Stimulated activated CD4-positive, alpha-beta T cell treated with anti-CD3 and anti-CD28 coated beads, TNF-alpha, amount 100 ng/mL, for 24 hours (primary cell): ENCODE data around the gene FSIP1.

Experiments
- DNase-seq, 3 experiments: peaks; one replicate each; pipeline ENCODE4 v3.0.0-alpha.2; 2020; ENCODE audit warnings: low read depth in 3 of 3

The FSIP1 gene

DNA sequence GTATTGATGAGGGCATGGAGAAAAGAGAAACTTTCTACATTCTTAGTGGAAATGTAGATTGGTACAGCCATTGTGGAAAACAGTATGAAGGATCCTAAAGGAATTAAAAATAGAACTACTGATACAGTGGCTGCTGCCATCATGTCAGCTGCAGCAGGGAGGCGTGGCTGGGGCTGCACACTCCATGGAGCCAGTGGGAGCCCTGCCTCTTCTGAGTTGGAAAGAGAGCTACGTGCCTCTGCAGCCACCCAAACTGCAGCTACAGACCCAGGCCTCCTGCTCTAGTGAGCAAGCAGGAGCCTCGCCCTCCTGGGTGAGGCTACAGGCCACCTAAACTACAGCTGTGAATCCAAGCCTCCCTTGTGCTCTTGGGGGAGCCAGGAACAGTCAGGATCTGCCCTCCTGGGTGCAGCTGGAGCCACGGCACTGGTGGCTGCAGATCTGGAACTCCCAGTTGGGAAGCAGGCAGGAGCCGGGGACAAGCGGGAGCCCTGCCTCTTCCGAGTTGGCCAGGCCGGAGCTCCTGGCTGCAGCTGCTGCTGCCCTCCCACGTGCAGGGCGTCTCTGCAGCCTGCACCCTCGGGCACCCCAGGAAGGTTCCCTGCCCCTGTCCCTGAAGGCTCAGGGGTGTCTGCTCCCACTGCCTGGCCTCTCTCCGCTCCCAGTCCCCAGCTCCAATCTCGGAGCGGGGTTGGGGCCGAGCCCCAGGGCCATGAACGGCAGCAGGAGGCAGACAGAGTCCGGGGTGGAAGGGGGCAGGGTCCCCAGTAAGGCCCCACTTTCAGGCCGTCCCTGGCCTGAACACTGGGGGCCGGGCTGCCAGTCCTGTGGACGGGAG, 137.3 kb downstream of the FSIP1 start:
- no peak for DNase-seq

DNA sequence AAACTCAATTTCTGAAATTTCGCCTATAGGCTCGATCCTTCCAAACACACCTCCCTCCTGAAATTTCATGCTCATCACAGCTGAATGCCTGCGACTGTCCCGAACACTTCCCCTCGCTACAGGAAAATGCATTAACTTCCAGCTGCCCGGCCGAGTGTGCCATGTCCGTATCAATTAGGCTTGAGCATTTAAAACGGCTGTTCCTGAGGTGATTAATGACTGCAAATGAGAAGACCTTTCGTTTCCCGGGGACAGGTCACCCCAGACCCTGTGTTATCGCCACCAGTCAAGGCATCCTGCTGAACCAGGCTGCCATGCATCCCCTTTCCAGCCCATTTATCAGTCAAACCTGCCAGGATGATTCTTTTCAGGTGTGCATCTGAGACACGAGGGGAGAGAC, 138.5 kb downstream of the FSIP1 start:
- DNase-seq: no peak

- no peak for DNase-seq
Observed at GRCh38 chr15:39643727-39644126, 138.9 kb downstream of the FSIP1 start.

GRCh38 chr15:39642011-39642640, 140.5 kb downstream of the FSIP1 start:
- no peak for DNase-seq

DNA sequence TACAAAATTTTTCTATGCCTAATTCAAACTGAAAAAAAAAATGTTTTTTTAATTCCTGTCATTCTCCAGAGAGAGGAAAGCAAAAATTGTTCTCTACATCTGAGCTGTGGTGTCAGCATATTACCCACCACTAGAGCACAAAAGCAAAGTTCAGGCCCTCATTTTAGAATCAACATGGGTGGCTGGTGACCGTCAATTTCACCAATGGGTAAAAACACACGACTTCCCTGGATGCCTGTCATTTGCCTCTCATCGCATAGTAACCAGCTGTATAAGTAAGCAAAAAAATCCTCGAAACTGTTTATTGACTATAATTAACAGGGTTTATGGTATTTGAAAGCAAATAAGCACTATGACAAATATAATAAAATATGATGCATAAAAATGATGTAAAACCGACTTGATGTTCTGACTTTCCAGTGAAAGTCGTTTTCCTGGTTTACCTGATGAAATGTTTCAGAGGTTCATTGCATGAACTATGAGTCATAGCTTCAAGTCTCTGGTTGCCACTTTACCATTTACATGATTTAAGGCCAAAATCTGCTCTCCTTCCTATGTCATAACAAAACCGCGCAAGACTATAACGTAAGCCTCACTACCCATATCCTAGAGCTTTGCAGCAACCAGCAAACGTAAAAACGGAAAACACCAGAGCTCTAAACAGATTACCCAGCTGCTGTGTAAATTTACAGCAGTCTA, 141.3 kb downstream of the FSIP1 start:
- DNase-seq: no peak

DNA sequence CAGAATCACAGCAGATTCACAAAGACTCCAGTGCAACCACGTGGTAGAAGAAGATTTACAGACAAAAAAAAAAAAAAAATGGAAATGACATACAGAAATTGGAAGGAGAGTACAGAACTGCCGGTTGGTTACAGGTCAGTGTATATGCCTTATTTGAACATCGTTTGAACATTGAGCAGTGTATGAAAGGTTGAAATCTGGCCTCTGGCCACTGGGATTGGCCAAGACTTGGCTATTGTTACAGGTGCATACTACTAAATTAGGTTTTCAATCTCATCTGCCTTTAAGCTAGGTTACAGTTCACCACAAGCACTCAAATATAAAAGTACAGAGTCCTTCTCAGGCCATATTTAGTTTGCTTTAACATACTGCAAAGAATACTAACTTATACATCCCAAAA, 142.0 kb downstream of the FSIP1 start:
- DNase-seq: no peak

GRCh38 chr15:39639037-39639436, 143.6 kb downstream of the FSIP1 start:
- DNase-seq: no peak

DNA sequence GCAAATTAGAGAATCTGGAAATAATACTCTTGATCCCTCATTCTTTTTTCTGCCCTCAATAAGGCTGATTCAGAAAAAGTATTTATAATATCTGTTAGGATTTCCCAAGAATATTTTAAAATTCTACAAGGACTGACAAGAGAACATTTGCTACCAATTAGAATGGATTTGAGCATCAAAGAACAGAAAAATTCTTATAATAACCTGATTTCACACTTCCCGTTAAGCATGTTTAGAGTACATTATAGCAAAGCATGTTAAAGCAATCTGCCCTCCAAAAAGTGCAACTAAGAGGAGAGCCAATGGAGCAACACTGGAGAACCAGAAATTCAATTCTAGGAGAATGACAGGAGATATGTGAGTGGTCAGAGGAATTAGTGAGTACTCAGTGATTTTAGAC, 144.6 kb downstream of the FSIP1 start:
- DNase-seq: no peak

GRCh38 chr15:39631357-39631756, 151.3 kb downstream of the FSIP1 start:
- no peak for DNase-seq

DNA sequence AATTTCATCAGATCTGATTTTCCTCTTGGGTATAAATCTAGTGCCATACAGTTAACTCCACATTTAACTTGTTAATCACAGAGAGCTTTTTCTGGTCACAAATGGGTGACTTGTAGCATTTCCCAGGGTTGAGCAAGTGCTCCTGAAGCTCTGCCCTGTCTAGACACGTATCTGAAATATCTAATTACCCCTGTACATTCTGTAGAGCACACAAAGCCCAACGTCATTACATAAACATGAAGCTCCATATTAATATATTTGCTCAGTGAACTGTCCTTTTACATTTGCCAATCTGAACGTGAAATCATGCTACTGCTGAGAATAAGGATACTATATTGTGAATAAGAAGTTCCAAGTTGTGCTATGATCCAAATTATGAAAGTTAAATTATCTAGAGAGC, 152.7 kb downstream of the FSIP1 start:
- DNase-seq: no peak

- peak in 2 of 3 experiments; percentile 32 to 52 for DNase-seq
Observed at GRCh38 chr15:39629371-39629770, 153.3 kb downstream of the FSIP1 start.

GRCh38 chr15:39628546-39629257, 153.9 kb downstream of the FSIP1 start:
- DNase-seq: no peak

- no peak for DNase-seq
Observed at GRCh38 chr15:39628144-39628508, 154.5 kb downstream of the FSIP1 start.

DNA sequence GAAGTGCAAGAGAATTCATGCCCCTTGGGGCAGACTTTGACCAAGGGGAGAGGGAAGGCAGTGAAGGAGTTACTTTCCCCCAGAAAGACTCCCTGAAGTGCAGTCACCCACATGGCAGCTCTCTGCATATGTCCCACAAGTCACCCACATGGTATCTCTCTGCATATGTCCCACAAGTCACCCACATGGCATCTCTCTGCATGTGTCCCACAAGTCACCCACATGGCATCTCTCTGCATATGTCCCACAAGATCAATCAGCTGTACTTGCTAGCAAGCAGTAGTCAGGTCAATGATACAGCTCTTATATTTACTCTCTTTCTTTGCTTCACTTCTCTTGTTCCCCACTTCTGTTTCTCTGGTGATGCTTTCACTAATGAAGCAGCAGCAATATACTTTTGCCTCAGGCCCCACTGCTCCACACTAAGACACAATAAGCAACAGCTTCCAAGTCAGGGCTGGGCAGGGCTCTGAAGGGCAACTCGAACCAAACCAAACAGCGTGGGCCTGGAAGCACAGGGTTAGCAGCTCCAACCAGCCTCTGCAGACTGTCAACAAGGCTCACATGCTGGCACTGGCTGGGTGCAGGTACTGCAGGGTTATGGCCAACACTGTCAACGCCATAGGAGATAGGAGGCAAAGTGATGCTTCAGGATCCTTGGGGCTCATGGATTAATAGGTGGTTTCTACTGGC, 155.0 kb downstream of the FSIP1 start:
- DNase-seq: no peak

GRCh38 chr15:39625856-39626255, 156.8 kb downstream of the FSIP1 start:
- DNase-seq: no peak

GRCh38 chr15:39625451-39625850, 157.2 kb downstream of the FSIP1 start:
- DNase-seq: no peak

GRCh38 chr15:39624806-39625205, 157.8 kb downstream of the FSIP1 start:
- peak in 2 of 3 experiments; percentile 21 to 28 for DNase-seq

DNA sequence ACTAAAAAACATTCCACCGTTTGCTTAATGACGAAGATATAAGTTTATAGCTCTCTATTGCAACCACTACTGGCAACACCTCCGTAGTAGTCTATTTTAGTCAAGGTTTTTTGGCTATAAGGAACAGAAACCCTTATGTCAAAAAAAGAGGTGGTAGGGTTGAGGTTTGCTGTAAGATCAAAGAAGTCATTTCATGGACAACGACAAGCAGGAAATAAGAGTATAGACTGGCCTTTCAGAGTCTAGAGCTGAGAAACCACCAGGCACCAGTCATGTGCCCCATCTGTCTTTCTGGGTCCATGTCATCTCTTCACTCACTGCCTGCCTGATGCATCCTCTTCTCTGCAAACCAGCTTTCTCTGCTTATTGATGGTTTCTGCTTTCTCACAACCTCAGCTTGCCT, 159.1 kb downstream of the FSIP1 start:
- DNase-seq: no peak

DNA sequence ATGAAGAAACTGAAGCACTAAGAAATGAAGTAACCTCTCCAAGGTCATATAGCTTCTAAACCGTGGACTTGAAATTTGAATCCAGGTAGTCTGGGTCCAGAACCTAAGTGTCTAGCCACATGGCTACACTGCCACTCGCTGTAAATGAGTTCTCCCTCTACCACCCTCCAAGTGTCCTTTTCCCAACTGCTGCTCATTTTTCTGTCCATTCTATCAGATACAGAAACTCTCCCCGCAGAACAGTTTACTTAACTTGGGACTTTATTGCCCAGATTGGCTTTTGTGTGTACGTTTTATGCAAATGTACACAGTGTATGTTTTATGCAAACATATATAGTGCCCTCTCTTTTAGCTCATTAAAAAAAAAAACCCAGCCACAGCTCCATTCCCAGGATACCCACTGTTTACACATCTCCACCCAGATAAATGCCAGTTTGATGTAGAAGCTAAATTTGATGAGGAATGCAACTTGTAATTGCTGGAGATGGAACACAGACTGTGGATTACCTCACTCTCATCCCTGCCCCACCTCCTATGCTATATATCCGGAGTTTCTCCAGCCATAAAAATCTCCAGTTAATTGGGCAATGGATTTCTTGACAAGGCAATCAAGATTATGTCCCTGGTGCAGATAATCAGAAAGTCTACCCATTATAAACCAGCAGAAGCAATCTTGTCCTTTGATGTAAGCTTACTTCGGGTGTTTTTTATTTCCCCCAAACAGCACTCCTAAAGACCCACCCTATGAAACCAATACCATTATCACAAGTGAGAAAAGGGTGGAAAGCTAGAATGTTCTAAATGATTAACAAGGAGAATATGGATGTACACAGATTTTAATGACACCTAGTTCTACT, 159.8 kb downstream of the FSIP1 start:
- no peak for DNase-seq

- no peak for DNase-seq
Observed at GRCh38 chr15:39621976-39622375, 160.7 kb downstream of the FSIP1 start.

DNA sequence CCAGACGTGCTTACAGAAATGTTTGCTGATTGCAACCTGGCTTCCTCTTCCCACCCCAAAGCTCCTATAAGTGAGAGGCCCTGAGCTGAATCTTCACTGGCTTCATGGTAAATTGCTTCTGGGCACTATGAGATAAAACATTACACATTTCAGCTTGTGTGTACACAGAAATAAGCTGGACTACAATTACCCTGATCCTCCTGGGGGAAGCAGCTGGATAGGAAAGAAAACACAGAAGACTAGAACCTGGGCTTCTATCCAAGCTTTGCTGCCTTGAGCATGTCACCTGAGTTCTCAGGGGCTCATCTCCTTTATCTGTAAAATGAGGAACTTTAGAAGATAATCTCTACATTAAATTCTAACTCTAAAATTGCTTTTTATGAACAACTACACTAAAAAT, 161.4 kb downstream of the FSIP1 start:
- no peak for DNase-seq
